ENCODE data around the gene IFITM10.

IFITM10 gene

GRCh38 chr11:1735271-1735670 is 15.1 kb downstream of the IFITM10 start:
- ATAC-seq: no peak

GRCh38 chr11:1734641-1735081 is 15.7 kb downstream of the IFITM10 start:
- ATAC-seq: no peak
- TF ChIP-seq PATZ1 (CRISPR knock-in tag; IDR thresholded peaks at IDR 0.05; ENCODE audit: borderline replicate concordance): no peak

More at GRCh38 chr11:1735271-1735670, 15.1 kb downstream of the IFITM10 start:
- no peak for TF ChIP-seq ZNF565 (CRISPR knock-in tag; conservative IDR thresholded peaks at IDR 0.05; ENCODE audit: low read depth)

GRCh38 chr11:1733716-1734640 is 16.4 kb downstream of the IFITM10 start:
- no peak for TF ChIP-seq ZC3H10 (CRISPR knock-in tag; IDR thresholded peaks at IDR 0.05)
- no peak for TF ChIP-seq TSHZ2 (CRISPR knock-in tag; IDR thresholded peaks at IDR 0.05)
- no peak for TF ChIP-seq POU6F1 (CRISPR knock-in tag; IDR thresholded peaks at IDR 0.05; ENCODE audit: borderline replicate concordance, low read depth)
- no peak for TF ChIP-seq CREB5 (CRISPR knock-in tag; IDR thresholded peaks at IDR 0.05; ENCODE audit: low read depth)
- no peak for TF ChIP-seq ZNF565 (CRISPR knock-in tag; conservative IDR thresholded peaks at IDR 0.05; ENCODE audit: low read depth)
- no peak for TF ChIP-seq CSRNP3 (CRISPR knock-in tag; IDR thresholded peaks at IDR 0.05)
- TF ChIP-seq ZFP30 (CRISPR knock-in tag; IDR thresholded peaks at IDR 0.05): no peak
- TF ChIP-seq ZNF8 (CRISPR knock-in tag; IDR thresholded peaks at IDR 0.05): no peak
- TF ChIP-seq ARNTL (CRISPR knock-in tag; IDR thresholded peaks at IDR 0.05; ENCODE audit: borderline replicate concordance, low read depth): no peak
- TF ChIP-seq SNAI2 (CRISPR knock-in tag; IDR thresholded peaks at IDR 0.05): no peak
- no peak for TF ChIP-seq TOX (CRISPR knock-in tag; IDR thresholded peaks at IDR 0.05; ENCODE audit: borderline replicate concordance)
- no peak for TF ChIP-seq PPARA (CRISPR knock-in tag; IDR thresholded peaks at IDR 0.05; ENCODE audit: borderline replicate concordance)
- ATAC-seq: no peak

- ATAC-seq: no peak
- TF ChIP-seq ESRRG (CRISPR knock-in tag; IDR thresholded peaks at IDR 0.05): no peak
- TF ChIP-seq ZNF70 (CRISPR knock-in tag; IDR thresholded peaks at IDR 0.05): no peak
- no peak for TF ChIP-seq ISL1 (CRISPR knock-in tag; IDR thresholded peaks at IDR 0.05)
- no peak for TF ChIP-seq ZNF8 (CRISPR knock-in tag; IDR thresholded peaks at IDR 0.05)
- no peak for TF ChIP-seq OSR1 (CRISPR knock-in tag; IDR thresholded peaks at IDR 0.05)
- TF ChIP-seq ZFP30 (CRISPR knock-in tag; IDR thresholded peaks at IDR 0.05): no peak
- TF ChIP-seq GLIS3 (CRISPR knock-in tag; IDR thresholded peaks at IDR 0.05): no peak
- TF ChIP-seq TCF4 (CRISPR knock-in tag; IDR thresholded peaks at IDR 0.05; ENCODE audit: borderline replicate concordance): no peak
- TF ChIP-seq TSHZ2 (CRISPR knock-in tag; IDR thresholded peaks at IDR 0.05): no peak
- TF ChIP-seq CSDC2 (CRISPR knock-in tag; IDR thresholded peaks at IDR 0.05): no peak
- no peak for TF ChIP-seq BACH2 (CRISPR knock-in tag; IDR thresholded peaks at IDR 0.05; ENCODE audit: borderline replicate concordance)
- TF ChIP-seq TOX (CRISPR knock-in tag; IDR thresholded peaks at IDR 0.05; ENCODE audit: borderline replicate concordance): no peak
- TF ChIP-seq SNAI2 (CRISPR knock-in tag; IDR thresholded peaks at IDR 0.05): no peak
Observed at GRCh38 chr11:1733009-1733715, 17.2 kb downstream of the IFITM10 start.
